GM21381 (cell line): ENCODE measurements around the gene ASIC4.

Experiments
- ATAC-seq: cut with Tn5 transposase; IDR thresholded peaks from one replicate; pipeline ENCODE4 v1.9.1; 2021; ENCODE audit warnings: mild to moderate bottlenecking, moderate library complexity; ENCODE audit not compliant: unreplicated experiment

The ASIC4 gene

DNA sequence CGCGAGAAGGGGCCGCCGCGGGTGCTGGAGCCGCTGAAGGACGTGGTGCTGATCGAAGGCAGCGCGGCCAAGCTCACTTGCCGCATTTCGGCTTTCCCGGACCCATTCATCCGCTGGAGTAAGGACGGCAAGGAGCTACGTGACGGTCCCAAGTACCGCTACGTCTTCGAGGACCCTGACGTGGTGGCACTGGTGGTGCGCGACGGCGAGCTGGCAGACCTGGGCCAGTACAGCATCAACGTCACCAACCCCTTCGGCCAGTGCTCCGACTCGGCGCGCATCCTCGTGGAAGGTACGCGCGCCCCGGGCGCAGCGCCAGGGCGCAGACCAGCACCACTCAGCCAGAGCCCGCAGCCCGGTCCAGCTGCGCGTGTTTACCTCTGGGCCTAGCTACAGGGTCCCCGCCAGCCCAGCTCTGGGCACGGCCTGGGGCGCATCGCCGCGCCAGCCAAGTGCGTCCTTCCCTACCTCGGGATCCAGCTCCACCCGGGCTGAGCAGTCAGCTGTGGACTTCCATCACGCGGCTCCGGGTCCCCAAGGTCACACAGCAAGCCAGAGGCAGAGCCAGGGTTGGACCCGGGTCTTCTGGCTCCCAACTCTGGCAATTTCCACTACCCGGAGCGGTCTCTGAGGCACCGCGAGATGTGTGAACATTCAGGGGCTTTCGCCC, 17.3 kb upstream of the ASIC4 start:
- no peak for ATAC-seq

DNA sequence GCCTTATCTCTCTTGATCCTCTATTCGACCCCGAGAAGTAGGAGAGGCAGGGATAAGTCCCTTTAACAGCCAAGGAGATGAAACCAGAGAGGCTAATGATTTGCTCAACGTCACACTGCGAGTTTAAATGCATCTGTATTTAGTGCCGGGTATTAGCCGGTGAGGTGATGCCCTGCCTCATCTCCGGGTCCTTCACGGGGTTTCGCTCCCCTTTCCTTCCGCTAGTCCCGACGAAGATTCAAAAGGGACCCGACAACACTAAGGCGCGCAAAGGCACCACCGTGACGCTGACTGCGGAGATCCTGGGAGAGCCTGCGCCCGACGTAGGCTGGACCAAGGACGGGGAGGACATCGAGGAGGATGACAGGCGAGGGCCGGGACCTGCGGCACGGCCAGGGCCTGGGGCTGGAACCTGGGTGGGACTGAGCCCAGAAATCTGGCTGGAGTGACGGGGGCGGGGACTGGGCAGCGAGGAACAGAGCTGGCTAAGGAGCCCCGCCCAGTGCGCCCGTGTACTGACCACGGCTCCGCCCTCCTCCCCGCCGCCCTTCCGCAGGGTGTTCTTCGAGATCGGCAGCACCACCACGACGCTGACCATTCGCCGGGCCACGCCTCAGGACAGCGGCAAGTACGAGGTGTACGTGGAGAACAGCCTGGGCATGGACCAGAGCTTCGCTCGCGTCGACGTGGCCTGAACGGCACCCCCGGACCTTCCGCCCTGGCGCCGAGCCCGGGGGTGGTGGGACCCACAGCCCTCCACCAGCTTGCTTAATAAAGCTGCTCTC, 16.6 kb upstream of the ASIC4 start:
- peak; percentile 34 for ATAC-seq

DNA sequence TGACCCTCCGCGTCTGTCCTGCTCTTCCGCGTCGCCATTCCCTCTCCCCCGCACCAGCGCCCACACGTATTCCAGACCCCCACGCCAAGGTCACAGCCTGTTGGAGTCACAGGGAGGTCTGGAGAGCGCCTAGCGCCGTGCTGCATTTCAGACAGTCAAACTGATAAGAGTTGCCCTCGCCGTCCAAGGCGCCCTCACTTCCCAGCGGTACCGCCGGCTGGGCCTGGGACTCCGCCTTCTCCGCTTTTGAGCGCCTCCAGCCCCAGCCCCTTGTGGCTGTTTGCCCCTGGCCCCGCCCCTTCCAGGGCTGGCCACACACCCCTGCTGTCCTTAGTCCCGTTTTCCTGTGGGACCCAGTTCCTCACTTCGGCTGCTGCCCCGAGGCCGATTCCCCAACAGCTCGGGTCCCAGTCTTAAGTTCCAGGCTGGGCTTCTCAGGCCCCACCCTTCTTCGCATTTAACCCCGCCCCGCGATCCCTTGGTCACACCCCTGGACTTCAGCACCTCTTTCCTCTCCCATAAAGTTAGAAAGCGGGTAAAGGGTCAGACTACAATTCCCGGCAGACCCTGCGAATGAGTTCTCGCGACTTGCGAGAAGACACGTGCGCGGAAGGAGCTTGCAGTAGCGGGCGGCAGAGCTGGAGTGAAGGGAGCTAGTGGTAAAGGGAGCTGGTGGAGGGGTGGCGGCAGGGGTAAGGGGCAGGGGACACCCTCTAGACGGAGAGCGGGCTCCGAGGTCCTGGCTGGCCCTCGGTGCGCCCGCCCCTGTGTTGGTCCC, 15.8 kb upstream of the ASIC4 start, which contains the start of gene GMPPA:
TSS of gene GMPPA (plus strand) at position 612 of the 778 bp plus-strand sequence. CDS start 1,085 bp downstream, outside the sequence.
- peak; percentile 90 for ATAC-seq

DNA sequence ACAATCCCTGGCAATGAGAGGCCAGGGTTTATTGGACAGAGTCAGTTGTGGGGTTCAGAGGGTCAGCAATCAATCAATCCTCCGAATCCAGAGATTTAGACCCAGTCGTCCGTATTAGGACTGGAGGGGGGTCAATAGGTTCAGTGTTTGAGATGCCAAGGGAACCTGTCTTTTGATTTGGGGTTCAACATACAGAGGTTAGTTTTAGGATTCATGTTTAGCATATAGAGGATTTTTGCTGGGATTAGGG, 15.3 kb upstream of the ASIC4 start:
- ATAC-seq: no peak

DNA sequence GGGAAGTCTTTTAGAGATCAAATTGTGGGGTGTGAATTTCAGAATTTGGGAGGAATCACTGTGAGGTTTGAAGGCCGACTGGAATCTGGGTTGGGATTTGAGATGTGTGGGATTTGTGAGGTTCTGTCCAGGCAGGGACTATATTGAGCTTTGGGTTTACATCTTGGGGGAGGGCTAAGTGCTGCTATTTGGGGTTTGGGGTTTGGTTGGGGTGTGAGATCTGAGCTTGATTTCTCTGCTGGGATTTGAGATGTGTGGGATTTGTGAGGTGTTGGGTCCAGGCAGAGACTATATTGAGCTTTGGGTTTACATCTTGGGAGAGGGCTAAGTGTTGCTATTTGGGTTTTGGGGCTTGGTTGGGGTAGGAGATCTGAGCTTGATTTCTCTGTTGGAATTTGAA, 14.7 kb upstream of the ASIC4 start:
- ATAC-seq: no peak

DNA sequence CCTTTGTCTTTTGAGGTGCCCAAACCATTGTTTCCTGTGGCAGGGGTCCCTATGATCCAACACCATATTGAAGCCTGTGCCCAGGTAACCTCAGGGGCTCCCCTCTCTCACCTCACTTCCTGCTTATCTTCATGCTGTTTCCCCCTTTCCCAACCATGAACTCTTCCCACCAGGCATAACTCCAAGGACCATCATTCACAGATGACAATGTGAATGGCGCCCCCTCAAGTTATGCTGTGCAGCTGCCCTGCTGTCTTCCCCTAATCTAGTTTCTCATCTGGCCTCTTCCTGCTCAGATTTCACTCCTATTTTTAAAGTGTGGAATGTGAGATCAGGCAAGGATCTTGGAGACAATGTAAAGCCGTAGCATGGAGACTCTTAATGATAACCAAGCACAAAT, 14.1 kb upstream of the ASIC4 start:
- ATAC-seq: no peak

DNA sequence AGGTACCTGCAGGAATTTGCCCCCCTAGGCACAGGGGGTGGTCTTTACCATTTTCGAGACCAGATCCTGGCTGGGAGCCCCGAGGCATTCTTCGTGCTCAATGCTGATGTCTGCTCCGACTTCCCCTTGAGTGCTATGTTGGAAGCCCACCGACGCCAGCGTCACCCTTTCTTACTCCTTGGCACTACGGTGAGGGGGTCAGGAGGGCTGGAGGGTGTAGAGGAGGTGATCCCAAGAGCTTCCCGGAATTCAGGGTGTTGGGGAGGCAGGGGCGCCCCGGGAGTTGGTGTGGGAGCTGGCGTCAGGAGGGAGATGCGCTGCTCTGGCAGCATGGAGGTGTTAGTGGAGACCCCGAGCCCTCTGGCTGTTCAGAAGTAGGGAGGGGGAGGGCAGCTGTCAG, 12.4 kb upstream of the ASIC4 start:
- no peak for ATAC-seq

DNA sequence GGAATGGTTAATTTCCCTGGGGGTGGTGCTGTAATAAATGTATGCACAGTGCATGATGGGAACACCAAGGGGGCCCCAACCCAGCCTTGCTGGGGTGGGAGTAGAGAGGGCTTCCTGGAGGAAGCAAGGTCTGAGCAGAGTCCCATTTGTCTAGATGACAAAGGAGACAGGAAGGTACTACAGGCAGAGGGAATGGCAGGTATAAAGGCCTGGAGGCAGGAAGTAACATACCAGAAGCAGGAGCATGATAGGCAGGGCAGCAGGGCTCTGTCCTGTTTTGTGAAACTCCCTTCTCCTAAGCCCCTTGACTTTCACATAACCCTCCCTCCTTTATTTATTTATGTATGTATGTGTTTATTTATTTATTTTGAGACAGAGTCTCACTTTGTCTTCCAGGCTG, 11.7 kb upstream of the ASIC4 start:
- no peak for ATAC-seq

DNA sequence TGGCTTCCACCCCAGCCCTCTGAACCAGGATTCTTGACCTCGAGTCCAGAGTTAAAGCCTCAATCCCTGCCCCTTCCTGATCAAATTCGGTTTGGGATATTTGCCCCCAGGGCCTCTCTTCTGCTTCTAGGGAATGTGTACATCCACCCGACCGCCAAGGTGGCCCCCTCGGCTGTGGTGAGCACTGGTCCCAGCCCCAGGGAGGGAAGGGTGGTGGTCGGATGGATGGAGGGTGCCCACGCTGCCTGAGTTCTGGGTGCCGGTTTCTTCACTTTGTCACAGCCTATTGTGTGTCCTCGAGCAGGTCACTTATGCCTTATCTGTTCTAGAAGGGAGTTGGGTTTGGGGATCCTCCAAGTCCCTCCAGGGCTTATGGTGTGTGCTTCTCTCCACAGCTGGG, 8.7 kb upstream of the ASIC4 start:
- no peak for ATAC-seq

DNA sequence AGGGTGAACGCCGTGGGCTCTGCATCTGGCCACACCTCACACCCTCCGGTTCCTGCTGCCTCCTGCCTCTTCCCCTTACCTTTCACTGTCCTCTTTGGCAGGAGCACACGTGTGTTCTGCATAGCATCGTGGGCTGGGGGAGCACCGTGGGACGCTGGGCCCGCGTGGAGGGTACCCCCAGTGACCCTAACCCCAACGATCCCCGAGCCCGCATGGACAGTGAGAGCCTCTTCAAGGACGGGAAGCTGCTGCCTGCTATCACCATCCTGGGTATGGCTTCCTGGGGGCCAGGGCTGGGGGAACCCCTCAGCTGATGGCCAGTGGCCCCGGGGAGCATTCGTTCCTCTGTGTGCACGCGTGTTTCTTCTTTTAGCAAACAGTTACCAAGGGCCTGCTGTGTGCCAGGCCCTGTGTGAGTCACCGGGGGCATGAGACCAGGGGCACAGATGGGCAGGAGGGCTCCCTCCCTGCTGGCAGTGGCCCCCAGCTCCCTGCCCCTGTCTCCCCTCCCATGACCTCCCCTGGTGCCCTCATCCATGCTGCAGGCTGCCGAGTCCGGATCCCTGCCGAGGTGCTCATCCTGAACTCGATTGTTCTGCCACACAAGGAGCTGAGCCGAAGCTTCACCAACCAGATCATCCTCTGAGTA, 8.0 kb upstream of the ASIC4 start:
- no peak for ATAC-seq

DNA sequence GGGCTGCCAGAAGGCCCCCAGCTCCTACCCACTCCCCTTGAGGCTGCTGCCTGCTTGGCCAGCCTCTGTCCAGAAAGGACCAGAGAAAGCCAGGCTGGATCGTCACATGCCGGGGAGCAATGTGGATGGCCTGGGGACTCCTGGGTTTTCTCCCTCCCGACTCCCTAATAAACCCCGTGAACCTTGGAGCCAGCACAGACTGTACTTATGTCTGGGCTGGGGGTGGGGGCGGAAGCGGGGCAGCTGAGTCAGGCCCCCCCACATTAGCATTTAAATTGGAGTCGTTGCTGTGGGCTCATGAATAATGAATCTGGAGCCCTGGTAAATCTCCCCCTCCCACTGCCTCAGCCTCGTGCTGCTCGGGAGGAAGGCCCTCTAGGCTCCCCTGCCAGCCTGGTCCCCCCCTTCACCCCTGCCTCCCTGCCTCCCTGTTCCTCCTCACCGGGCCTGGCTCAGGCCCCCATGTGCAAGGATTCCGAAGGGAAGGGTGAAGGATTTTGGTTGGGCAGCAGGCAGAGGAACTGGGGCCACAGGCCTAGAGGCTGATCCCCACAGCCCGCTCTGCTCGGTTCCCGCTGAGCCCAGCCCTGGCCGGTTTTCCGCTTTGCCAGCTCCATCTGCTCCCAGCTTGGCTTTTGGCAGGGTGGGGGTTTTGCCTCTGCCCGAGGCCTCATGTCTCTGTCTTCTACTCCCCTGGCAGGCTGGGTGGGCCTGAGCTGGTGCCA, 7.3 kb upstream of the ASIC4 start:
- no peak for ATAC-seq

DNA sequence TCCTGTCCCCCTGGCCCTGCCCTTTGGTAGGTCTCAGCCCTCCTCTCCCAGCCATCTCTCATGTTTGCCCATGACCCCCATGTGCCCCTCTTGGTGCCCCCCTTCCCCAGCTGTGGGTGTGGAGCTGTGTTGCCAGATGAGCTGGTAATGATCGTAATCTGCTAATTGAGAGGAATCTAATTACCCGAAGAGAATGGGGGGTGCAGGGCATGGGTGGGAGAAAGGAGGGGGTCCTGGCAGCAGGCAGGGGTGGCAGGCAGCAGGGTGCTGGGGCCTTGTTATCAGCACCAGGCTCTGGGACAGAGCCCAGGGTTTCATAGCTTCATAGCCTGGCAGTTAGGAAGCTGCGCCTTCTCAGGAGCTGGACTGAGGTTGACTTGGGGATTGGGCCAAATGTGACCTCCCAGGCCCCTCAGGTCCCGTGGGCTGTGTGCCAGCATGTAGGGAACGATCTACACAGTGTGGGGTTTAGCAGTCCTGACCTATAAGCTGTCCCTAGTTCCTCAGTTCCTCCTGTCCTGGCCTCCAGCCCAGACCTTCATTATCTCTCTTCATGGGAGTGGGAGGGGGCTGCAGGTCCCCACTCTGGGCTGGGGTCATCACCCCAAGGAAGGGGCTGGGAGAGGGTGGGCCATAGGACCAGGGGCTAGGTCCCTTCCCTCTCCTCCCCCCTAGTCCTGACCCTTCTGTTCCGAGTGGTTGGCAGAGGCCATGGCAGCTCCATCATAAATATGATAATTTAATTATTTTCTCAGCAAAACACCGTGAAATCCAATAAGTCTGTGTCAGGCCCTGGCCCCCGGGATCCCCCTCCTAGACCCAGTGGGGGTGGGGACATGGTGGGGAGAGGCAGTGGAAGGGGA, 6.5 kb upstream of the ASIC4 start:
- no peak for ATAC-seq

DNA sequence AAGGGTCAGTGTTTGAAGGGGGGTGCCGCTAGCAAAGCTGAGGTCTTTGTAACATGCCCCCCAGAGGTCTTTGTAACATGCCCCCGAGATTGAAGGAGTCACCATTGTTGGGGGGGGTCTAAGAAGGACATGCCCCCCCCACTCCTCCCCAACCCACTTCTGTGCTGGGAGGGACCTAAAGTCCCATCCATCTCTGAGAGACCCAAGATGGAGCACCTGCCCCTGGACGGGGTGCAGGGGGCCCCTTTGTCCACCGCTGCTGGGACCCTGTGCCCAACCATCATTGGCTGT, 5.9 kb upstream of the ASIC4 start:
- no peak for ATAC-seq

DNA sequence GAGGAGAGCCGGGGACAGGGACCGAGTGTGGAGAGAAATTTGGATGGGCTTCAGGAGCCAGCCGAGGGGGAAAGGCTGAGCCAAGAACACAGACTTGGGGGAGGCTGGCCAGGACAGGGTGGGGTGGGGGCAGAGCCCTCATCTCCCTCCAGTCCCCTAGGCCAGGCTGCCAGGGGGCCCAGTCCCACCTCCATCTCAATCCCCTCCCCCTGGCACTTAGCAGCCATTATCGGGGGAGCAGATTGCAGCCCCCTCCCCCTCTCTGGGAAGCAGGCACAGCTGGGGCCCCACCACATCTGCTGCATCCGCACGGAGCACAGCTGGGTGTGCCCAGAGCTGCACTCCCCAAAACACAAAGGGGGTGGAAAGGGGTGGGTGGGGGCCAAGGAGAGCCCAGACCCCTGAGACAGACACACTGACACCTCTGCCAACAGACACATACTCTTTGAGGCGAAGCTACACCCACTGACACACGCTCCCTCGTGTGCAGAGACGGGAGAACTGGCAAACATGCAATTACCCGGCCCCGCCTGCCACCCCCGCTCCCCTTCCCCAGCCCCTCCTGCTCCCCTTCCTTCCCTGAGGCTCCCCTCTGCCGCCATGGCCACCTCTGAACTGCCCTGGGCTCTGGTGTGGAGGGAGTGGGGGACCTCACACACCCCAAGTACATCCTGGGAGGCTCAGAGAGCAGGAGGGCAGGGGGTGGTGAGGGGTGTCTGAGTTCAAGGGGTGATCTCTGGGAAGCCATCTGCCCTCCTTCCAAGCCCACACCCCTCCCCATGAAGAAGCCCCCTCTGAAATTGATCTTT, 5.1 kb upstream of the ASIC4 start:
- ATAC-seq: no peak

DNA sequence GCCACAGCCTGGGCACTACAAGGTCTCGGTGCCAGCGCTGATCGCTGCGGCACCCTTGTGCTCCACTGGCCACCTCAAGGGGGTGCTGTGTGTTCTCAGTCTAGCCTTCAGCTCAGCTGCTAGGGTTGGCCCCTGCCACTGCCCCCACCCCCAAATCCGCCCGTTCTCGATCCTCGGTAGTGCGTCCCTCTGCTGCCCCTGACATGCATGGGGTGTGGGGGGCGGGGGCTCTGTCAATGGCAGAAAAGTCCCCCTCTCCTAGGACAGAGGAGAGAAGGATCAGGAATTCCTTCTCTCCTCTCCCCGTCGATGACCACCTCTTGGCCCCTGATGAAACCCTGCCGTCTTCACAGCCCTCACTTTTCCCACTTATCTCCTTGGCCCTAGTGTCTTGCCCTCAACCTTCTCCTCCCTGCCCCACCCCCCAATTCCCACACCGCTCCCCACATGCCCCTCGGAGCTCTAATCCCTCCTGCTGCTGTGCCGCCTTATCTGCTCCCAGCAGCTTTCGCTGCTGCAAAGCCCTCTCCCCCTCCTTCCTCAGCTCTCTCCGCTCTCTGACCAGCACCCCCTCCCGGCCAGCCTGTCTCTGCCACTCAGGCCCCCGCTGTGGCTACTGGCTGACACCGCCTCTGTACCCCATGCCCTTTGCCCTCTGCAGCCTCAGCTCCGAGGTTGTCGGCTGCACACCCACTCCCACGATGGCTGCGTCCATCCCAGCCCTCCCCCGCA, 4.3 kb upstream of the ASIC4 start:
- no peak for ATAC-seq

DNA sequence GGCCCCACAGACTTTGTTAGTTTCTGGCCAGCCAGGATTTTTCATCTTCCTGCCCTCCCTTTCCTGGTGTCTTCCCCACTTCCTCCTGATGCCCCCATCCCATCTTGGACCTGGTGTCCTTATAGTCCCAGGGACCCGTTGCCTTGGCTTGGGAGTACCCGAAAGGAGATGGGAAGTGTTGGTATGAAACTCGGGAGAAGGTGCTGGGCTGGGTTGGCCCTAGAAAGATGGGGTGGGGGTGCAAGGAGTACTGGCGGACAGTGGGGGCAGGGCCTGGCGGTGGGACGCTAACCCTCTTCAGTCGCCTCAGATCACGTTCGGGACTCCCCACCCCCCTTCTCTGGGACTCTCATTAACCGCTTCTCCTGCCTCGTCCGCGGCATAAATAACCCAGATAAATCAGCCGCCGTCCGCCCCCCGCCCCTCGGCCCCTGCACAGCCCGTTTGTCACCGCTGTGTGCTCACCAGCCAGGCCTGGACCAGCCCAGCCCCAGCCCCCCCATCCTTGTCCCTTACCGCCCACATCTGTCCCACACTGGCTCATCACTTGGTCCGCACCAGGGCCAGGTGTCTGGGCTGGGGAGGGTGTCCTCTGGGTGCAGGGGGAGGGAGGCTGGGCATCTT, 3.7 kb upstream of the ASIC4 start:
- no peak for ATAC-seq

DNA sequence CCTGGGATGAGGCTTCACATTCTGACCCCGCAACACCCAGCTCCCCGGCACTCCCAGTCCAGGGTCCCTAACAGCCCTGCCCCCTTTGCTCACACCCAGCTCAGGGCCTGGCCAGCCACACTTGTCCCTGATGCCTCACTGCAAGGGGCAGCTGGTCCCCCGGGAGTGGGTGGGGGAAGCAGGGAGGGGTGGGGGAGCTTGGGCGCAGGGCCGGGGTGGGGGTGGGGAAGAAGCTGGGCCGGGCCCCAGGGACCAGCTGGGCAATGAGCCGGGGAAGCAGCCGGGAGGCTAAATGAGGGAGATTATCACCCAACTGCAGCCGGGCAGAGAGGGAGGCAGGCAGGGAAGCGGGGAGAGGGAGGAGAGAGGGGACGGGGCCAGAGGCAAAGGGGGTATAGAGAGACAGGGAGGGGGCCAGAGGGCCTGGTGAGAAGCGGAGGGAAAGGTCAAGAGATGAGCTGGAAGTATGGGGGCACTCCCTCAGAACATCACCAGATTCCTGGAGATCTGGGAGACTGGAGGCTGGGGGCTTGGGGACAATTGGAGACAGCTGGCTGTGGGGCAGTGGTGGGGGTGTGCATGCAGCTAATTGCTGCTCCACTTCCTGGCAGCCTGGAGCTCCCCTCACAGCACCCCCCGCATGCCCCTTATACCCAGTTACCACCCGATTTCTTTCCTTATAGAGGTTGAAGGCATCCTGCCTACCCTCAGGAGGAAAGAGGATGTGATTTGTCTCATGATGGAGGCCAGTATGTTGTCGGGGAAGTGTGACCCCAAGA, 2.5 kb upstream of the ASIC4 start:
- no peak for ATAC-seq
